CD4-positive, alpha-beta T cell treated with Interleukin-17A for 1 hour (primary cell): ENCODE measurements around the gene IQCM.

ENCODE experiments used
- DNase-seq: peaks from one replicate; pipeline ENCODE4 v3.0.0-alpha.2; 2020

Gene IQCM

DNA sequence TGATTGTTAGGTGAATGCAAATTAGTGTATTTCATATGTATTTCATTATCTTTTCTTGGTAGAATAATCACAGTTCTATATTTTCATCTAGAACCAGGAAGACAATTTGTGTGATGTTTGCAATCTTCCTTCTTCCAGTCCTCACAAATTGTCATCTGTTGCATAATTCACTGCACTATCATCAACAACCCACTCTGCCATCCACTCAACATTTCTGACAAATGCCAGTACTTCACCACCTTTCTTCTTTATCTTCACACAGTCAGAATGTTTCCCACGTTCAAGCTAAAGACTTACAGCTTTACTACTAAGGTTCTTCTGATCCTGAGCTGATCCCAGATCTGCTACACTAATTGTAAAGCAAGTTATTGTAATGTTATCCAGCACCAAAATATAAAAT is 107.8 kb downstream of the IQCM start:
- DNase-seq, result no peak

GRCh38 chr4:149706942-149707341 is 108.7 kb downstream of the IQCM start:
- DNase-seq, result no peak

DNA sequence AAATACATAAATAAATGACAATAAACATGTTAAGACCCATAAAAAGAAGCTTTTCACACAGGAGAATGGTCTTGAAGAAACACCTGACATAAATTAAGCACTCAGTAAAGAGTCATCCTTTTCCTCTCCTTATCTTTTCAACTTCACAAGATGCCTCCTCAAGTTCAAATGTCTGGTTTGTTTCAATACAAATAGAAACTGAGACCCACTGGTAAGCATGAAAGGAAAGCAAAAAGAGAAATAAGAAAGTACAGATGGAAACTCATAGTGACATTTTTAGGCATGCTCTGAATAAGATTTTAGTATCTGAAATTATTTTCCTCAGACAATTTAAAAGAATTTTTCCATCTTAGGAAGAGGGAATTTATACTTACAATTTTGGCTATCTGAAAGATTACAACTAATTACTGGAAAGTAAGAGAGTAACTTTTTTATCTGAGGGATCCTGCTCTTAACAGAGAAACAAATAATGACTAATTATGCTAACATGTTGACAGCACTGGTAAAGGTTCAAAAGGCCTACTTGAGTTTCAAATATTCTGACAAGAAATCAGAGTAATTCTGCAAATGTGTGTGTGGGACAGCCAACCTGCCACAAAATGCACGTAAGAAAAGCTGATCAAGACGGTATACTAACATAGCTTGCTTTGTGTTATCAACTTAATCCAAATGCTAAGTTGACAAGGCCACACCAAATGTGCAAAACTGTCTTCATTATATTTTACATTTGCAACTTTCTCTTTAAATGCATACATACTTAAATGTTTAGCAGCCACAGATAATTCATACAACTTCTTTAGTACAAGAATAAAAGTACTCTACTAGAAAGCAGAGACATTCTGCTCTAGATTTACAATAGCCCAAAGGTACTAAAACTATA is 113.0 kb downstream of the IQCM start:
- no peak for DNase-seq

DNA sequence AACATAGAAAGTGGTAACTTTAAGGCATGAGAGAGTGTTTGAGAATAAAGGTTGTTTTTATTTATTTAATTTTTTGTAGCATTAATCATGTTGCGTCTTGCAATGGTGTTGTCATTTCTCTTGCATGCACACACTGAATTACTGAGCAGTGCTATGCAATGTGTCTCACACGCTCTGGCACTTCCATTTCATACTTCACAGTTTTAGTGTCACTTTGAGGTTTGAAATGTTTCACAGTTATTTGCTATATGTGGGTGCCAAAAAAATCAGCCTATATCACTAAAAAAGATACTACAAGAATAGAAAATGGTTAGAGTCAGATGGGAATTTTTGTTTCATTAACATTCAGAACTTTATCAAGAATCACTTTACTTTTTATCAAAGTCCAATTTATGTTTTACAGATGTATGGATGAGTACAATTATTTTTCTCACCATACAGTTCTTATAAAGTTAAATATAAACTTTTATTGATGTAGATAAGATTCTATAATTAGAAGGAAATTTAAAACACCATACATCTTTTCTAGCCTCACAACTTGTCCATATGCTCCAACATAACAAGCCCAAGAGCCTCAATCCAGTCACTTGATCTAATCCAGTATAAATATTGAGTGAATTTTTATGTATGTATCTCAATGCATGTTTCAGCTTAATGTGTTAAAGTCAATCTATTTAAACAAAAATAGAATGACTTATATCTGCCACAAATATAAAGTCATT is 114.0 kb downstream of the IQCM start:
- DNase-seq, result no peak

DNA sequence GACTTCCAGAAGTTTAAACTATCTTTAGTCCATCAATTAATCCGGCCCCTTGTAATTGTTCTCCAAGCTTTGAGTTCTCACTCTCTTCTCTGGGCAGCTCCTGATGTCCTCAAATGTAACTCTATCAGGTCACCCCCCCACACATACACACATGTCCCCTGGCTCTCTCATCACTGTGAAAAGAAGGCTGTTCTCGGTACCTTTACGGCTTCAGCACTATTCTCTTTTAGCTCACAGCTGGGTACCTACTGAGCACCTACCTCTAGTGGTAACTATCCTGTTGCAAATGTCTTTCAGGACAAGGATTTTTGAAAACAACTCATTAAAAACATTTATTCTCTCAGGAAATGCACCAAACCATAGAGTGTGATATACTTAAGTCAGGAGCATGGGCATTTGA is 115.4 kb downstream of the IQCM start:
- no peak for DNase-seq

- DNase-seq, result no peak
Measured at GRCh38 chr4:149699642-149700041, 116.0 kb downstream of the IQCM start.

- DNase-seq, result no peak
Measured at GRCh38 chr4:149690726-149691125, 124.9 kb downstream of the IQCM start.

DNA sequence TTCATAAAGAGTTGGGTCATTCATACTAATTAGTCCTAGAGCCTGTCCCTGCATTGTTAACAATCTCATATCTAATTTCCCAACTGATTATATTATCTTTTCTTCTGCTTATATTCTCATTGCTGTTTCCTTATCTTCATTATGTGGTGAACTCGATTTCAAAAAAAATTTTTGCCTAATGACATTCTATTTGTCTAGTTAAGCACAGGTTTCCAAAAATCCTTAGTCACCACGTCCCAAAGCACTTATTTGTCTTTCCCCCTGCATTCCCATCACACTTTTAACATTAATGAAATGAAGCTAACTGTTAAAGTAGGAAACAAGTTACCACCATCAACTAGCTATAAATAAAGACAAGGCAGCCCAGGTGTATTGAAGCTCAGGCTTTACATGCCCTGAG is 131.1 kb downstream of the IQCM start:
- DNase-seq, result no peak

- no peak for DNase-seq
Measured at GRCh38 chr4:149676076-149676475, 139.6 kb downstream of the IQCM start.

GRCh38 chr4:149645790-149646189 is 169.9 kb downstream of the IQCM start:
- no peak for DNase-seq

DNA sequence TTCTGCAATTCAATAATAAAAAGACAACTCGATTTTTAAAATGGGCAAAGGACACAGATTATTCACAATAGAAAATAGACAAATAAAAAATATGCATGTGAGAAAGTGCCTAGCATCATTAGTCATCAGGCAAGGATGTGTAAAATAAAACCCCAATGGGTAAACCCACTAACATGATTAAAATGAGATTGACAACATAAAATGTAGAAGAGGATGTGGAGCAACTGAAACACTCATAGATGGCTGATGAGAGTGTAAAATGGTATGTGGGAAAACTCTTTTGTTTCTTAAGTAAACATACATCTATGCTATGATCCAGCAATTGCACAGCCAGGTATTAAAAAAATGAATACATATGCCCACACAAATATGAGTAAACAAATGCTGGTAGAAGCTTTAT is 177.6 kb downstream of the IQCM start:
- no peak for DNase-seq

DNA sequence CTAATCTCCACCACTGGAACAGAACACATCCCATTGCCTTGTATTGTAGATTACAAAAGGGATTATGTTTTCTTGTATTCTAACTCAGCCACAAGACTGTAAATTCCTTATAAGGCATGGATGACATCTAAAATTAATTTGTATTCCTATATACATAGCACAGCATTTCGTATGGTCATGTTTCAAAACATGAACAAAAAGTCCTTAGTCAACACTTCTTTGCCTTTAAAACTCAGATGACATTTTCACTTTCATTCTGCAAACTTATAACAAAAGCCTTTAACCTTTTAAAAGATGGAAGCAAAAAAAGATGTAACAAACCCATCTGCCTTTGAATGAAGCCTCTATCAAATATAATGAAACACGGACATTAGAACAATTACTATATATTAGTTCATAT is 181.3 kb downstream of the IQCM start:
- DNase-seq, result no peak

DNA sequence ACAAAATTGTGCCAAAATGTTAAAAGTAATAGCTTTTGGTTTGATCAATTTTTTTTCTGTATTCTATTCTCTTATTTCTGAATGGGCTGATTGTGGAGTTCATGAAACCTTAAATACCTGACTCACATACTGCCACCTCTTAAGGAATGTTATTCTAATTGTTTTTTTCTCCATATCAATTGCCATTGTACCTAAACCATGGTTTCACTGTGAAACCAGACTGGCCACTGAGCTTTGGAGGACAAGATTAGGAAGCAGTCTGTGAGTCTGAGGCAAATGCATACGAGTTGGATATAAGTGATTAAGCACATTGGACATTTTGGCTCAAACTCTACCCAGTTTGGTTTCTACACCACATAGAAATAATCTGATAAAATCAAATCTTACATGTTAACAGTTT is 184.0 kb downstream of the IQCM start:
- no peak for DNase-seq

DNA sequence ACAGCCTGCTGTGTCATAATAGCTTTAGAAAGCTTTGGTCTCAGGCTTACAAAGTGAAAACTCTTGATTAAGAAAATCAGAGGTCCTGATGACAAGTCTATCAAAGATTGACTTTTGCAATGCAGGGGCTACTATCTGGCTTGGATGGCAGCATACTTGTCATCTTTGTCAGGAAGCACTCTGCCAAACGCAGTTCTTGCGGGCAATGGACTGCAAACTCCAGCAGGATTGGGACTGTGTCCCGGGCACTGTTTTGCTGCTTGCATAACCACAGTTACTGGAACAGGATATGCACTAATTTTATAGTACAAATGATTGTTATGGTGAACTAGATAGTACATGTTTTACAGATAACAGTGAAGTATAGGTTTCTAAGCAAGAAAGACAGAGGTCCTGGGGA is 185.6 kb downstream of the IQCM start:
- no peak for DNase-seq

DNA sequence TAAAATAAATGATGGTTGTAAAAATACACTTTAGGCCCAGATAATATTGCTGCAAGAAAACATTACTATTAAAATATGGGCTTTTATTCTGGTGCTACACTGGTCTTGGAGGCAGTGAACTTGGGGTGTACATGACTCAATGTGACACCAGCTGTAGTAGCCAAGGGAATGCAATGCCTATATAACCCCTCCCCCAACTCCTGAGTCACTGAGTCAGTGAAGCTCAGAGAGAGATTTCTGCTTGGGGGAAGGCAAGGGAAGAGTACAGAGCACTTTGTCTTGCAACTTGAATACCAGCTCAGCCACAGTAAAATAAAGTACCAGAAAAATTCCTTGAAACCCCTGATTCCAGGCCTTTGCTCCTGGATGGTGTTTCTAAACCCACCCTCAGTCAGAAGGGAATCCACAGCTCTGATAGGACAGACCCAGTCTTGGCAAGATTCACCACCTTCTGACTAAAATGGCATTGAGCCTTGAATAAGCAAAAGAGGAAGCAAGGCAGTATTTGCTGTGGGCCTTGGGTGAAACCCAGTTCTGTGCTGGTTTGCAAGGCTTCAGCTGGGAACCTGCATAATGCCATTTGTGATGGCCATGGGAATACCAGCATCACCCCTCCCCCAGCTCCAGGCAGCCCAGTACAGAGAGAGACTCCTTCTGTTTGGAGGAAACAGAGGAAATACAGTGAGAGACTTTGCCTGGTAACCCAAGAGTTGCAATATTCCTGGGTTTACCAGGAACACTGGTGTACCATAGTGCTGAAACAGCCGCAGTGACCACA is 209.9 kb downstream of the IQCM start:
- no peak for DNase-seq

DNA sequence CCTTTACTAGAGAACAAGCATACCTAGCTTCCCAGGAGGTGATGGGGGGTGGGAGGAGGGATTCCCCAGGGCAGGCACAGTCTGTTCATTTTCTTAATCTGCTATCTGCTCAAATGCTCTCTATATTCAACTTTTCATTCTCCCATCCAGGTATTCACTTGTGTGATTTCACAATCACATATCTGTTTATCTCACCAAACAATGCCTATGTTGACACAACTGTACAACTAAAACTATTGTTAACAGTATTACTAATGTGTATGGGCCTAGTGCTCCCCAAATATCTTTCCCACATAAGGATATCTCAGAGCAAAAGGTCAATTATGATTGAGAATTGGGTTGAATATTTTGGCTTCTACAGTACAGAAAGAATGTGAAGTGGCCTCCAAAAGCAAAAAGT is 210.8 kb downstream of the IQCM start:
- no peak for DNase-seq

DNA sequence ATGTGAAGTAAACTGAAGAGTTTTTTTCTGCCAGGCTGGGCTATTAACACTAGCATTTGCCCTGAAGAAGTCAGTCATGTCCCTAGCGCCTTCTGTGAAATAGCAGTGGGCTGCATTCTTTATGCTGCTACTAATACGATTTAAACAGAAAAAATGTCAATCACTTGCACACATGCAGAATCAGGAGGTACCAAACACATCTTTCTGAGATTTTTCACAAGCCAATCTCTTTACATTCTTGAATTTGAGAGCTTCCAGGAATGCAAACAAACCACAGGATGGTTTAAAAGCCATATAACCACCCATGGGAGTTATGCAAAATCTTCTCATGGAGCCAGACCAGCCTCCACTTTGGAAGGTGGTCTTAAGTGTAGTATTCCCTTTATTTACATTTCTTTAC is 220.1 kb downstream of the IQCM start:
- DNase-seq, result no peak

DNA sequence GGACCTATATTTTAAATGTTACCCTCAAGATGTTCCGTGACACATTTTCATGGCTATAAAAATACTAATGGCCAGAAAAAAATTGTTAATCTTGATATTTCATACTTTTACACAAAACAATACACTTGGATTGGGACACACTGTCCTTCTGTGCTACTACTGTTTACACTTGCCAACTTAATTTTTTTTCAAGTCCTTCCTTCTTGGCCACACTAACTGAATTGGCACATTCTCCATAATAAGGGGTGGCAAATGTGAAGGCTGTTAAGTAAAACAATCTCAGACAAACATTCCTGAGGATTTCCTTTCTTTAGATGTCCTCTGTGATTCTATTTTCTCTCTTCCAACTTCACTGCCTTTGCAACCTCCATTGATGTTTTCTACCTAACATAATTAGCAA is 225.8 kb downstream of the IQCM start:
- no peak for DNase-seq

- DNase-seq, result no peak
Measured at GRCh38 chr4:149584722-149585121, 230.9 kb downstream of the IQCM start.

DNA sequence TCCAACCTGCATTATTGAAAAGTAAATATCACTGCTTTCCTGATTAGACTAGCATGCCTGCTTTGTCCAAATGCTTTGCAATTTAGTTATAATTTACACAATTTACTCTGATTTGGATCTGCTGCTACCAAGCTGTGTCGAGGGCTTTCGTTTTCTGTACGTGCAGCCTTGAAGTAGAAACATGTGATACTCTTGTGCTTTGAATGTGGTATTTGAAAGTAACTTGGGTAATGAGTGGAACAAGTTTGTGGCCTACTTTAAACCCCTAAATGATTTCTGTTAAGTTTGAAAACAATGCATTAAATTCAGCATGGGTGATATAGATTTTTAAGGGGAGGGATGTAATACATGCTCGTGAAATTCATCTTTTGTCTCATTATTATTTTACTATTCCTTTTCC is 240.7 kb downstream of the IQCM start:
- no peak for DNase-seq

DNA sequence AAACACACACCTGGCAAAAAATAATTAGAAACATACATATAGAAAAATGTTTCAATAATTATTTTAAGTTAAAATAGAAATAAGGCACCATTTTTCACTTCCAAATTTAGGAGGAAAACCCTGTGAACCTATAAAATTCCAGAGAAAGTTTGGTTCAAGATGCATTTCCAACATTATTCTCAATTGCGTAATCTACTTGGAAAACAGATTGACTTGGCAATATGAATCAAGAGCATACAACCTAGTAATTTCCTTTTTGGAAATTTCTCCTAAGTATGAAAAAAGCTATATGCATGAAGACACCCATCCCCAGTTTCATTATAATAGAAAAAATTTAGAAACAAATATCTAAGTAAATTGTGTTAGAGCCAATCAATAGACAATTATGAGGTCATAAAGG is 242.9 kb downstream of the IQCM start:
- no peak for DNase-seq

DNA sequence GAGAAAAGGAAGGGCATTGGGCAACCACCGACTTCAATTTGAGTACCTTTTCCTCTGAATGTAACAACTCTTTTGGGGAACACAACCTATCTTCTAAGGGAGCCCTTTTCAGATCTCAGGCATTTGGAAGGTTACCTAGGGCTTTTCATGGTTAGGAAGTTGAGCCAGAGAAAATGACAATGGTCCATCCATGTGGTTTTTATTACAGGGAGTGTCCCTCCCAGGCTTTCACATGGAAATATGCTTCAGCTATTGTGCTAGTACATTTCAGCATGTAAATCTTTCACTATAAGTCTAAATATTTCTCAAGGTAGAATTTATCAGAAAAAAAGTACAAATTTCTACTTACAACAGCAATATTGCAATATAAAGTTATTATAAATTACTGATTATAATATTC is 259.8 kb downstream of the IQCM start:
- DNase-seq, result no peak

- DNase-seq, result no peak
Measured at GRCh38 chr4:149555146-149555545, 260.5 kb downstream of the IQCM start.
